MM.1S (cell line): Measurements from ENCODE around the gene APBB2.

Experiments
- EZH2 ChIP-seq: fragments of 300-600 bp; sonication (generic); optimal IDR thresholded peaks from 2 replicates; pipeline ENCODE3; 2017; ENCODE audit warnings: low read depth, mild to moderate bottlenecking, antibody characterized with exemption, low read length, mixed read lengths
- TF ChIP-seq, protein P1 (sequence below): fragments of 300-600 bp; sonication (generic); IDR thresholded peaks from 2 replicates; pipeline ENCODE4 v1.5.1; 2016; ENCODE audit warnings: antibody characterized with exemption, low read length, mixed read lengths

DNA sequence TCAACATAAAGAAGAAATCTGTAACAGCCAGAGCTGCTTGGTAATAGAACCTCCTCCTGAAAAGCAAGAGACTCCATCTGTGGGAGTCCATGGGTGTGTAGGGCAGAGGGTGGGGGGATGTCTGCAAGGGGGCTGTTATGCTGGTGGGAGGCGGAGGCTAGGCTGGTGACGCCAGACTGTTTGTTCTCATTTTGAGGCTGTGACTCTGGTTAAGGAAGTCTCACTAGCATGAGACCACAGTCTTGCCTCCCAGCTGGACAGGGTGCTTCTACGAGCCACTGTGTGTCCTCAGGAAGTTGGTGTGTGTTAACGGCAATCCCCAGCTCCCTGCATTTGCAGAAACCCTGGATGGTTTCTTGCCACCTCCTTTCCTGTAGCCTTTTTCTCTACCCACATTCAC, 384.8 kb downstream of the APBB2 start:
- TF ChIP-seq, protein P1, sequence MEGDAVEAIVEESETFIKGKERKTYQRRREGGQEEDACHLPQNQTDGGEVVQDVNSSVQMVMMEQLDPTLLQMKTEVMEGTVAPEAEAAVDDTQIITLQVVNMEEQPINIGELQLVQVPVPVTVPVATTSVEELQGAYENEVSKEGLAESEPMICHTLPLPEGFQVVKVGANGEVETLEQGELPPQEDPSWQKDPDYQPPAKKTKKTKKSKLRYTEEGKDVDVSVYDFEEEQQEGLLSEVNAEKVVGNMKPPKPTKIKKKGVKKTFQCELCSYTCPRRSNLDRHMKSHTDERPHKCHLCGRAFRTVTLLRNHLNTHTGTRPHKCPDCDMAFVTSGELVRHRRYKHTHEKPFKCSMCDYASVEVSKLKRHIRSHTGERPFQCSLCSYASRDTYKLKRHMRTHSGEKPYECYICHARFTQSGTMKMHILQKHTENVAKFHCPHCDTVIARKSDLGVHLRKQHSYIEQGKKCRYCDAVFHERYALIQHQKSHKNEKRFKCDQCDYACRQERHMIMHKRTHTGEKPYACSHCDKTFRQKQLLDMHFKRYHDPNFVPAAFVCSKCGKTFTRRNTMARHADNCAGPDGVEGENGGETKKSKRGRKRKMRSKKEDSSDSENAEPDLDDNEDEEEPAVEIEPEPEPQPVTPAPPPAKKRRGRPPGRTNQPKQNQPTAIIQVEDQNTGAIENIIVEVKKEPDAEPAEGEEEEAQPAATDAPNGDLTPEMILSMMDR: no peak
- TF ChIP-seq EZH2: no peak
